HL-60 (cell line): Measurements from ENCODE around the gene PIRT.

Source experiments
- DNase-seq, 2 experiments: peaks; one replicate each; pipeline ENCODE4 v3.0.0-alpha.2; 2010 to 2020; ENCODE audit warnings: low read depth in 1 of 2, low spot score in 1 of 2
- H3K27ac ChIP-seq: fragments of 250-450 bp; sonication (Bioruptor Pico); replicated peaks from 2 replicates; pipeline ENCODE4 v1.5.1; 2020; ENCODE audit warnings: mild to moderate bottlenecking, moderate library complexity
- H3K27me3 ChIP-seq: fragments of 250-450 bp; sonication (Bioruptor Pico); 2 replicates; pipeline ENCODE4 v1.5.1; 2021; ENCODE audit warnings: mild to moderate bottlenecking, moderate library complexity; ENCODE audit not compliant: insufficient read depth, poor library complexity, severe bottlenecking
- H3K4me3 ChIP-seq: replicated peaks from 2 replicates; pipeline ENCODE4 v1.5.1; 2011; ENCODE audit warnings: mild to moderate bottlenecking, control low read depth, low read length; ENCODE audit not compliant: insufficient read depth
- GABPA ChIP-seq: IDR thresholded peaks from 2 replicates; pipeline ENCODE4 v1.6.1; 2012; ENCODE audit warnings: low read depth
- POLR2AphosphoS5 ChIP-seq: IDR thresholded peaks from 2 replicates; pipeline ENCODE4 v1.6.1; 2012; ENCODE audit warnings: low read depth
- SPI1 ChIP-seq: IDR thresholded peaks from 2 replicates; pipeline ENCODE4 v1.6.1; 2012; ENCODE audit warnings: low read depth, mild to moderate bottlenecking, borderline replicate concordance
- TF ChIP-seq, protein P1 (sequence below): IDR thresholded peaks from one replicate; pipeline ENCODE4 v1.5.1; 2011; ENCODE audit warnings: low read length, control low read depth, inconsistent platforms; ENCODE audit not compliant: insufficient read depth
- TF ChIP-seq, protein P2 (sequence below): IDR thresholded peaks from 2 replicates; pipeline ENCODE4 v1.6.1; 2012; ENCODE audit warnings: low read depth; ENCODE audit not compliant: insufficient replicate concordance

PIRT gene

GRCh38 chr17:10806545-10807262, 31.2 kb downstream of the PIRT start:
- TF ChIP-seq, protein P1, sequence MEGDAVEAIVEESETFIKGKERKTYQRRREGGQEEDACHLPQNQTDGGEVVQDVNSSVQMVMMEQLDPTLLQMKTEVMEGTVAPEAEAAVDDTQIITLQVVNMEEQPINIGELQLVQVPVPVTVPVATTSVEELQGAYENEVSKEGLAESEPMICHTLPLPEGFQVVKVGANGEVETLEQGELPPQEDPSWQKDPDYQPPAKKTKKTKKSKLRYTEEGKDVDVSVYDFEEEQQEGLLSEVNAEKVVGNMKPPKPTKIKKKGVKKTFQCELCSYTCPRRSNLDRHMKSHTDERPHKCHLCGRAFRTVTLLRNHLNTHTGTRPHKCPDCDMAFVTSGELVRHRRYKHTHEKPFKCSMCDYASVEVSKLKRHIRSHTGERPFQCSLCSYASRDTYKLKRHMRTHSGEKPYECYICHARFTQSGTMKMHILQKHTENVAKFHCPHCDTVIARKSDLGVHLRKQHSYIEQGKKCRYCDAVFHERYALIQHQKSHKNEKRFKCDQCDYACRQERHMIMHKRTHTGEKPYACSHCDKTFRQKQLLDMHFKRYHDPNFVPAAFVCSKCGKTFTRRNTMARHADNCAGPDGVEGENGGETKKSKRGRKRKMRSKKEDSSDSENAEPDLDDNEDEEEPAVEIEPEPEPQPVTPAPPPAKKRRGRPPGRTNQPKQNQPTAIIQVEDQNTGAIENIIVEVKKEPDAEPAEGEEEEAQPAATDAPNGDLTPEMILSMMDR: no peak
- no peak for TF ChIP-seq GABPA
- TF ChIP-seq POLR2AphosphoS5: no peak
- TF ChIP-seq, protein P2, sequence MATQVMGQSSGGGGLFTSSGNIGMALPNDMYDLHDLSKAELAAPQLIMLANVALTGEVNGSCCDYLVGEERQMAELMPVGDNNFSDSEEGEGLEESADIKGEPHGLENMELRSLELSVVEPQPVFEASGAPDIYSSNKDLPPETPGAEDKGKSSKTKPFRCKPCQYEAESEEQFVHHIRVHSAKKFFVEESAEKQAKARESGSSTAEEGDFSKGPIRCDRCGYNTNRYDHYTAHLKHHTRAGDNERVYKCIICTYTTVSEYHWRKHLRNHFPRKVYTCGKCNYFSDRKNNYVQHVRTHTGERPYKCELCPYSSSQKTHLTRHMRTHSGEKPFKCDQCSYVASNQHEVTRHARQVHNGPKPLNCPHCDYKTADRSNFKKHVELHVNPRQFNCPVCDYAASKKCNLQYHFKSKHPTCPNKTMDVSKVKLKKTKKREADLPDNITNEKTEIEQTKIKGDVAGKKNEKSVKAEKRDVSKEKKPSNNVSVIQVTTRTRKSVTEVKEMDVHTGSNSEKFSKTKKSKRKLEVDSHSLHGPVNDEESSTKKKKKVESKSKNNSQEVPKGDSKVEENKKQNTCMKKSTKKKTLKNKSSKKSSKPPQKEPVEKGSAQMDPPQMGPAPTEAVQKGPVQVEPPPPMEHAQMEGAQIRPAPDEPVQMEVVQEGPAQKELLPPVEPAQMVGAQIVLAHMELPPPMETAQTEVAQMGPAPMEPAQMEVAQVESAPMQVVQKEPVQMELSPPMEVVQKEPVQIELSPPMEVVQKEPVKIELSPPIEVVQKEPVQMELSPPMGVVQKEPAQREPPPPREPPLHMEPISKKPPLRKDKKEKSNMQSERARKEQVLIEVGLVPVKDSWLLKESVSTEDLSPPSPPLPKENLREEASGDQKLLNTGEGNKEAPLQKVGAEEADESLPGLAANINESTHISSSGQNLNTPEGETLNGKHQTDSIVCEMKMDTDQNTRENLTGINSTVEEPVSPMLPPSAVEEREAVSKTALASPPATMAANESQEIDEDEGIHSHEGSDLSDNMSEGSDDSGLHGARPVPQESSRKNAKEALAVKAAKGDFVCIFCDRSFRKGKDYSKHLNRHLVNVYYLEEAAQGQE: no peak
- no peak for TF ChIP-seq SPI1
- H3K27ac ChIP-seq: no peak overlapping the region
- DNase-seq: no peak
- no peaks in the 10 kb centered on the region for H3K27me3 ChIP-seq
- no peak overlapping the region for H3K4me3 ChIP-seq

GRCh38 chr17:10805911-10806310, 32.0 kb downstream of the PIRT start:
- DNase-seq: no peak
- TF ChIP-seq, protein P1: no peak
- TF ChIP-seq, protein P2: no peak
- TF ChIP-seq POLR2AphosphoS5 (no peak), SPI1 (no peak), GABPA (no peak)
- Histone ChIP-seq H3K27me3 (no peaks in the 10 kb centered on the region), H3K27ac (no peak overlapping the region), H3K4me3 (no peak overlapping the region)

DNA sequence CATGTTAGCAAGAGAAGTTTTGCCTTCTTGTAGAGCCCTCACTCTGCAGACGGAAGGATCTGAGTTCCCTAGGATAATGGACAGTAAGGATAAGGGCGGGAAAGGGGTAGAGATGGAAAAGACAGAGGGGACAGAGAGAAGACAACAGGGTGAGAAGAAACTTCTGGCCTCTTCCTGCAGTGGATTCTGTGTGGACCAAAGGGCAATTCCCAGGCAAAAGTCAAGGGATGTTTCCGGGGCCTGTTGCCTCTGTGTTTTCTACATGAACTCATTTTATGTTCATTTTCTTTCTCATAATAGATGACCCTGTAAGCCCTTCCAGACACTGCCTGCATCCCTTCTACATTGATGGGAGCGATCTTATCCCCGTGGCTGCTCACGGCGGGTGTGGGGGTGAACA, 33.3 kb downstream of the PIRT start:
- H3K27ac ChIP-seq: no peak overlapping the region
- DNase-seq: no peak
- TF ChIP-seq SPI1 (no peak), POLR2AphosphoS5 (no peak), GABPA (no peak)
- TF ChIP-seq, protein P1: no peak
- TF ChIP-seq, protein P2: no peak
- no peaks in the 10 kb centered on the region for H3K27me3 ChIP-seq
- no peak overlapping the region for H3K4me3 ChIP-seq
